GDM1 (cell line): ENCODE measurements around the gene TBCA.
"Not testable (repeated sequence)": the region's sequence is repeated elsewhere in the genome, so short reads cannot be mapped to it uniquely, and the experiment has no call there.

Experiments used
- DNase-seq: peaks from one replicate; lab custom pipeline; 2025; lab: John Stamatoyannopoulos, UW

Gene TBCA

GRCh38 chr5:77772729-77773128, 3.4 kb downstream of the TBCA start:
- DNase-seq = no peak

- no peak for DNase-seq
Observed at GRCh38 chr5:77771452-77771851, 4.7 kb downstream of the TBCA start.

GRCh38 chr5:77770293-77771005, 5.7 kb downstream of the TBCA start:
- no peak for DNase-seq

- no peak for DNase-seq
Observed at GRCh38 chr5:77768978-77769377, 7.2 kb downstream of the TBCA start.

- DNase-seq = no peak
Observed at GRCh38 chr5:77767301-77767700, 8.8 kb downstream of the TBCA start.

GRCh38 chr5:77761606-77762005, 14.5 kb downstream of the TBCA start:
- no peak for DNase-seq

- DNase-seq = no peak
Observed at GRCh38 chr5:77758141-77758938, 17.8 kb downstream of the TBCA start.

GRCh38 chr5:77751328-77752023, 24.7 kb downstream of the TBCA start:
- no peak for DNase-seq

GRCh38 chr5:77750928-77751327, 25.2 kb downstream of the TBCA start:
- not testable (repeated sequence) for DNase-seq

GRCh38 chr5:77748160-77748559, 28.0 kb downstream of the TBCA start:
- DNase-seq = no peak

- no peak for DNase-seq
Observed at GRCh38 chr5:77744116-77744515, 32.0 kb downstream of the TBCA start.

- DNase-seq = no peak
Observed at GRCh38 chr5:77743181-77743580, 33.0 kb downstream of the TBCA start.

GRCh38 chr5:77741608-77742007, 34.5 kb downstream of the TBCA start:
- no peak for DNase-seq

- no peak for DNase-seq
Observed at GRCh38 chr5:77734885-77735284, 41.3 kb downstream of the TBCA start.

GRCh38 chr5:77733130-77733529, 43.0 kb downstream of the TBCA start:
- DNase-seq = no peak

GRCh38 chr5:77727190-77727589, 48.9 kb downstream of the TBCA start:
- DNase-seq = no peak

GRCh38 chr5:77725616-77726015, 50.5 kb downstream of the TBCA start:
- DNase-seq = no peak

GRCh38 chr5:77724934-77725333, 51.2 kb downstream of the TBCA start:
- no peak for DNase-seq

- DNase-seq = no peak
Observed at GRCh38 chr5:77719666-77720363, 56.3 kb downstream of the TBCA start.

GRCh38 chr5:77718934-77719610, 57.1 kb downstream of the TBCA start:
- no peak for DNase-seq

GRCh38 chr5:77709993-77710685, 66.0 kb downstream of the TBCA start:
- DNase-seq = no peak
